HG03108 (cell line): ENCODE measurements around the gene CSNK1A1L.

Experiments used
- ATAC-seq: cut with Tn5 transposase; IDR thresholded peaks from one replicate; pipeline ENCODE4 v1.9.1; 2021; ENCODE audit warnings: moderate library complexity; ENCODE audit not compliant: unreplicated experiment

CSNK1A1L gene

DNA sequence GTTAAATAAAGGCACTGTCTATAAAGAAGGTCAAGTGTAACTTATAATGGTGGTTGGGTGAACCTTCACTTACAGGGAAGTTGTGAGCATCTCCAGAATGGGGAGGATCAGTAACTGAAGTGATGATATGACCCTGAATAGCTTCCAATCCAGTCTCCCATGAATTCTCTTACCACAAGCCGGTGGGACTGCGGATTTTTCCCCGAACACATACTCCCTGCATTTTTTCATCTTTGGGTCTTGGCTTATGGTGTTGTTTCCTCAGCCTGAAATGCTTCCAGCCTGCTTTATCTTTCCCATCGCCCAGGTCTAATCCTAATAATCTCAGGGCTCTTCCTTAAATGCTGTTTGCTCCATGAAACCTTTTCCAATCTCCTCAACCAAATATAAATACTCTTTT, 2.0 kb upstream of the CSNK1A1L start:
- no peak for ATAC-seq

GRCh38 chr13:37106642-37107041, 1.2 kb upstream of the CSNK1A1L start:
- ATAC-seq: no peak

- no peak for ATAC-seq
These were observed 2.6 kb downstream of the CSNK1A1L start for GRCh38 chr13:37102896-37103295.

- ATAC-seq: no peak
These were observed 4.3 kb downstream of the CSNK1A1L start for GRCh38 chr13:37101201-37101600.

- no peak for ATAC-seq
These were observed 4.7 kb downstream of the CSNK1A1L start for GRCh38 chr13:37100731-37101130.

DNA sequence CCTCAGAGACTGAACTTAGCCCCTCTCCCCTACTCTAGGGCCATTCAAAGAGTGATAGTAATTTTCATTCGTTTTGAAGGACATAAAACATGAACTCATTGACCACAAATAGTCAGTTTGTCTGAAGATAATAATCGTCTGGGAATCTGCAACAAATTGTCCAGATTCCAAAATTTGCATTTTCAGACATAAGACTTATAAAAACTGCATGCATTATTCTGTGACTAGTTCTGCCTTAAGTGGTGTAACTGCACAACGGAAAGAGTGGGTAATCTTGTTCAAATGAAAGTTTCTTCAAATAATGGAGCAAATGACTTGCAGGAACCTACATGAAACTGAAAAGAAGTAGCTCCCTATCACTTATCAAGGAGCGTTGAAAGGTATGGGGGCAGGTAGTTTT, 8.4 kb downstream of the CSNK1A1L start:
- ATAC-seq: no peak

- ATAC-seq: no peak
These were observed 10.6 kb downstream of the CSNK1A1L start for GRCh38 chr13:37094840-37095239.

- ATAC-seq: no peak
These were observed 11.4 kb downstream of the CSNK1A1L start for GRCh38 chr13:37094099-37094498.

- no peak for ATAC-seq
These were observed 13.6 kb downstream of the CSNK1A1L start for GRCh38 chr13:37091835-37092234.

- no peak for ATAC-seq
These were observed 14.6 kb downstream of the CSNK1A1L start for GRCh38 chr13:37090912-37091311.

DNA sequence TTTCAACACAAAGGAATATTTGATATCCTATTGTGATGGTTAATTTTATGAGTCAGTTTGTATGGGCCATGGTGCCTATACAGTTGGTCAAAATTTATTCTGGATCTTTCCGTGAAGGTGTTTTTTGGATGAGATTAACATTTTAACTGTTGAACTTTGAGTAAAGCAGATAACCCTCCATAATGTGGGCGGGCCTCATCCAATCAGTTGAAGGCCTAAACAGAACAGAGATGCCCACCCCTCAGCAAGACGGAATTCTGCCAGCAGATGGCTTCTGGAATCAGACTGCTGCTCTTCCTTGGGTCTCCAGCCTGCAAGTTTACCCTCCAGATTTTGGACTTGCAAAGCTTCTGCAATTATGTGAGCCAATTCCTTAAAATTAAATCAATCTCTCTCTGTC, 16.0 kb downstream of the CSNK1A1L start:
- no peak for ATAC-seq

- ATAC-seq: no peak
These were observed 18.0 kb downstream of the CSNK1A1L start for GRCh38 chr13:37087486-37087885.

- ATAC-seq: no peak
These were observed 19.9 kb downstream of the CSNK1A1L start for GRCh38 chr13:37085606-37086005.

GRCh38 chr13:37076818-37077217, 28.6 kb downstream of the CSNK1A1L start:
- ATAC-seq: no peak

DNA sequence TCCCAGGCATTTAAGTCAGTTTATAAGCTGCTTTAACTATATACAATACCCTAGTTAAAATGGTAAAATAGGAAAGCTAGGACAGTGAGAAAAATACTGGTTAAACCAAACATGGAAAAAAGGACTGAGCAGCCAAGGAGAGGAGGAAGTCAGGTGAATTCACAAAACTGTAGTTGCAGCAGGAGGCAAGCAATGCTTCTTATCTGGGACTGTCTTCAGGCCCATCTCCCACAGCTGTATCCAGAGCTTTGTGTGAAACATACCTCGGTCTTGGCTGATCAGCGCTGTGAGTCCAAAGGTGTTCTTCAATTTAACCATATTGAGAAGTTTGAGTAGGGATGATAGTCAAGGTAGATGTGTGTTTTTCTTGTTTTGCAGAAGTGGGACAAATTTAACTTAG, 30.3 kb downstream of the CSNK1A1L start:
- no peak for ATAC-seq

DNA sequence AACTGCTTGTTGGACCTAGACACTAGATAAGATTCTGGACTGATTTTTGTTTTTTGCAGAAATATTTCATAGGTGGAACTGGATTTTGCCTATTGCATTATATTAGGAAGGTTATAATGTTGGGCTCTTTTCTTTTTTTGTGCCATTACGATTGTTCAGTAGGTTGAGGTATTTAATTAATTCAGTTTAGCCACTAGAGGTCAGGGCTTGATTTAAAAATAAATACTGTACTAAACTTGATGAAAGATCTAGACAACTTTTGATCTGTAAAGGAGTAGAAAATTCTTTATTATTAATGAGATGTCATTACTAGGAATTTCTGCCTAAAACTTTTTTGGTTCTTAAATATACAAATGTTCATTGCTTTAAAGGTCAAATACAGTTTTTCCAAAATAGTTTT, 30.8 kb downstream of the CSNK1A1L start:
- no peak for ATAC-seq

GRCh38 chr13:37072024-37072423, 33.4 kb downstream of the CSNK1A1L start:
- ATAC-seq: no peak

DNA sequence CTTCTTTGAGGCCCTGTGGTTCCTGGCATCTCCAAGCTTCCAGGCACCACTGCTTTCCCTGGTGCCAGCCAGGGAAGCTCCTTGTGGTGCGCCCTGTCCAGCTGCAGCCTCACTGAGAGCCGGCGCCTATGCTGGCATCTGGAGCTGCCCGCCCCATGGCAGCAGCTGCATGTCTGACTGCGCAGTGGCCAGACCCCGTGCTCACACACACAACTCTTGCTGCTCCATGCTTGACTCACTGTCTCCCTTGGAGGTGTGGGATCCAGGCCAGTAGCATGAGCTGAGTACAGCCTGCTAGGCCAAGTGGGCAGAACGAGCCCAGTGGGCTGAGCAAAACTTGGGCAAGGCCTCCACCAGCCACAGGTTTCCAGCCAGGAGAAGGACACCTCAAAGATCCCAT, 34.5 kb downstream of the CSNK1A1L start:
- no peak for ATAC-seq

- ATAC-seq: no peak
These were observed 35.2 kb downstream of the CSNK1A1L start for GRCh38 chr13:37070145-37070695.

- no peak for ATAC-seq
These were observed 35.8 kb downstream of the CSNK1A1L start for GRCh38 chr13:37069597-37070103.

DNA sequence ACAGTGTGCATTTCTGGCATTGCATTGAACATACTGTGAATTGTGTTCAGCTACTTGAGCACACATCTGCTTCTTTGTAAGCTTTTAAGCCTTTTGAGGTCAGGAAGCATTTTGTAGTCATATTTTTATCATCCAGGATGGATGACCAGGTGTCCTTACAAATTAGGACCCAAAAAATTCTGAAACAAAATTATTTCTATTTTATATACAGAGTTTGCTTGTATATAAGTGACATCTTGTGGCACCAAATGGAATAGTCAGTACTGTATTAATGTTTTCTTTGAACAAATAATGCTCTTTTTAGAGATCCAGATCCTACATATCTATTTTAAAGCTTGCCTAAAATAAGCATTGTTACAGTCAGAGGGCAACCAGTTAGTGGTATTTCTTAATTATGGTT, 36.5 kb downstream of the CSNK1A1L start:
- no peak for ATAC-seq

DNA sequence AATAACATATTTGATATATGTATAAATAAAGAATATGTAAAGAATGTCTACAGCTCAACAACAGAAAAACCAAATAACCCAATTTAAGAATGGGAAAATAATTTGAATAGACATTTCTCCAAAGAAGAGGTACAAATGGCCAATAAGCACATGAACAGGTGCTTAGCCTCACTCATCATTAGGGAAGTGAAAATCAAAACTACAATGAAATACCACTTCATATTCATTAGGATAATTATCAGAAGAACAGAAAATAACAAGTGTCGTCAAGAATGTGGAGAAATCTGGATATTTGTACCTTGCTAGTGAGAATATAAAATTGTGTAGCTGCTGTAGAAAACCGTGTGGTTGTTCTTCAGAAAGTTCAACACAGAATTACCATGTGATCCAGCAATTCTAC, 37.6 kb downstream of the CSNK1A1L start:
- no peak for ATAC-seq

DNA sequence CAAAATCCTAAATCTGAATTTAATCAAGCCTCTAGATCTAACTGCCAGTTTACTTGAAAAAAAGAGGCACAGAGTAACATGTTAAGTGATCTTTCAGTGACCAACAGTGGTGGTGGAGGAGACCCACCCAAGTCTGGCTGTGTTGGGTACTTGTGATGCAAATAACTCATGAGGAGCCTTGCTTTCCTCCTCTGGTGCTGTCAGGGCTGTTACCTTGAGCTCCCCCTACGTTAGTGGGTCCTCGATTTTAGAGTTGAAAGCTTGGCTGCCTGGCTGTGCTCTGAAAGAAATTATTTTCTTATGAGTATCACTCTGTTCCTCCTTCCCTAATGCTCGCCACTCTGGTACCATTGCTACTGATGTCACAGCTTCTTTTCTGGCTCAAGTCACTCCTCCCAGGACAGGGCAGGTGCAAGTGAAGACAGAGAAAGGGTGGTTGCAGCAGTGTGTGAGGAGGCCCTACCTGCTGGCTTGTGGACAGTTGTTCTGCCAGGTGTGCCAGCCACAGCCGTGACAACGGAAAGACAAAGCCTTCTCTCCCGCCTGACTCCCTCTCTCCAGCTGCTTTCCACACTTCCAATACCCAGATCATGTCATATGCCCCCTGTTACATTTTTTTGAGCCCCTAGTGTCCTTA, 39.5 kb downstream of the CSNK1A1L start:
- no peak for ATAC-seq
